Measurements from ENCODE around the gene AKR7A2.
"Not testable (repeated sequence)": the region's sequence is repeated elsewhere in the genome, so short reads cannot be mapped to it uniquely, and the experiment has no call there.

AKR7A2 gene

GRCh38 chr1:19256301-19256700 lies 55.6 kb downstream of the AKR7A2 start:
- DNase-seq = not testable (repeated sequence)

GRCh38 chr1:19255288-19255687 lies 56.7 kb downstream of the AKR7A2 start:
- DNase-seq = no peak

GRCh38 chr1:19254416-19254815 lies 57.5 kb downstream of the AKR7A2 start:
- DNase-seq = no peak

Data from hippocampal formation (tissue), 2 donors.